Amniotic epithelial cell (primary cell): ENCODE measurements around the gene DGKQ.
A peak's percentile ranks its signal among the peaks of the same experiment; 100 is the strongest.
"Not testable (repeated sequence)": the region's sequence is repeated elsewhere in the genome, so short reads cannot be mapped to it uniquely, and the experiment has no call there.

Experiments
- DNase-seq: peaks from one replicate; pipeline ENCODE4 v3.0.0-alpha.2; 2010; ENCODE audit warnings: low read depth

Gene DGKQ

DNA sequence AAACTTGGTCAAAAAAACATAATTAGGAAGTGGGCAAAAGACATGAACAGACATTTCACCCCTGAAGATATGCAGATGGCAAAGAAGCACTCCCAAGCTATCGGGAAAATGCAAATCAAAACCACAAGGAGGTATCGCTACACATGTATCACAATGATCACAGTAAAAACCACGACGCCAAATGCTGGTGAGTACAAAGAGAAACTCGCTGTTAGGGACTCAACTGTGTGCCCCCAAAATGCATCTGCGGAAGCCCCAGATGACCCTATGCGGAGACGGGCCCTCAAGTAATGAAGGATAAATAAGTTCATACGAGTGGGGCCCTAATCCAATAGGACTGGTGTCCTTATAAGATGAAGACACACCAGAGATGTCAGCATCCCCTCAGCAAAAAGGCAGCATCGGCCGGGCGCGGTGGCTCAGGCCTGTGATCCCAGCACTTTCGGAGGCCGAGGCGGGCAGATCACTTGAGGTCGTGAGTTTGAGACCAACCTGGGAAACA, 51.5 kb downstream of the DGKQ start:
- no peak for DNase-seq

DNA sequence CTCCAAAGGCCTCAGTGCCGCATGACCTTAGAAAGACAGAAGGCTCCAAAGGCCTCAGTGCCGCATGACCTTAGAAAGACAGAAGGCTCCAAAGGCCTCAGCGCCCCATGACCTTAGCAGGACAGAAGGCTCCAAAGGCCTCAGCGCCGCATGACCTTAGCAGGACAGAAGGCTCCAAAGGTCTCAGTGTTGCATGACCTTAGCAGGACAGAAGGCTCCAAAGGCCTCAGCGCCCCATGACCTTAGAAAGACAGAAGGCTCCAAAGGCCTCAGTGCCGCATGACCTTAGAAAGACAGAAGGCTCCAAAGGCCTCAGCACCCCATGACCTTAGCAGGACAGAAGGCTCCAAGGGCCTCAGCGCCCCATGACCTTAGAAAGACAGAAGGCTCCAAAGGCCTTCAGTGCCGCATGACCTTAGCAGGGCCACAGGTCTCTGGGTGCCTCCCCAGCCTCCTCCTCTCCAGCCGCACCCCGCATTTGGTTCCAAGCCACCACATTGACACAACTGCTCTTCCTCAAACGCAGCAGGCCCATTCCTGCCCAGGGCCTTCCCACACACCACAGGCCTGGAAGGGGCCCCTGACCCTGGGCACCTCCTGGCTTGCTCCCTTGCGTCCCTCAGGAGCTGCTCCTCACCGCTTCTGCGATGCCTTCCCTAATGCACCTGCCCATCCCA, 54.2 kb downstream of the DGKQ start:
- DNase-seq, result not testable (repeated sequence)

DNA sequence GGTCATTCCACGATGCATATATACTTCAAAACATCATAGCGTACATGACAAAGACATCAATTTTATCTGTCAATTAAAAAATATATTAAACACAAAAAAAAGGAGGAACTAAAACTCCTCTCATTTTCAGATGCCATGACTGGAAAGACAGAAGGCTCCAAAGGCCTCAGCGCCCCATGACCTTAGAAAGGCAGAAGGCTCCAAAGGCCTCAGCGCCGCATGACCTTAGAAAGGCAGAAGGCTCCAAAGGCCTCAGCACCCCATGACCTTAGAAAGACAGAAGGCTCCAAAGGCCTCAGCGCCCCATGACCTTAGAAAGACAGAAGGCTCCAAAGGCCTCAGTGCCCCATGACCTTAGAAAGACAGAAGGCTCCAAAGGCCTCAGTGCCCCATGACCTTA, 54.8 kb downstream of the DGKQ start:
- DNase-seq, result not testable (repeated sequence)

DNA sequence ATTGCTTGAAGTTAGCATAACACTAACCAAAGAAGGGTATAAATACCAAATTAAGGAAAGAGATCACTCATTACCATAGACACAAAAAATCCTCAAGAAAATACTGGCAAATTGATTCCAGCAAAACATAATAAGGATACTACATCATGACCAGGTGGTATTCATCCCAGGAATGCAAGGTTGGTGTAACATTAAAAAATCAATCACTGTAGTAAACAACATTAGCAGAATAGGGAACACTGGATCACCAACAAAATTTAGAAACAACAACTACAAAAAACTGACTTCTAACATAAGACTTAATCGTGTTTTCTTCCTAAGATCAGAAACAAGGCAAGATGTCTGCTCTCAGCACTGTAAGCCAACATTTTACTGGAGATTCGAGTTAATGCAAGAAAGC, 55.4 kb downstream of the DGKQ start:
- no peak for DNase-seq

DNA sequence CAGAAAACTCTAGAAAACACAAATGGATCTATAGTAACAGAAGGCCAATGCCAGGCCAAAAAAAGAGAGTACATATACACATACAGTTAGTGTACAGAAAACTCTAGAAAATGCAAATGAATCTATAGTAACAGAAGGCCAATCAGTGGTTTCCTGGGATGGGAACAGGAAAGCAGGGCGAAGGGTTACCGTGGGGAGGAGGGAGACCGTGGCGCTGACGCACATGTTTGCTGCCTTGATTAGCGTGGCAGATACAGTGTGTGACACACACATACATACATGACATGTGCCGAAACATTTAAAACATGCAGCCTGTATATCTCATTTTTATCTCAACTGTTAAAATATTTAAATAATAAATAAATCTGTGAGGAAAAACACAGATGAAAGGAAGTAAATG, 55.9 kb downstream of the DGKQ start:
- DNase-seq, result no peak

DNA sequence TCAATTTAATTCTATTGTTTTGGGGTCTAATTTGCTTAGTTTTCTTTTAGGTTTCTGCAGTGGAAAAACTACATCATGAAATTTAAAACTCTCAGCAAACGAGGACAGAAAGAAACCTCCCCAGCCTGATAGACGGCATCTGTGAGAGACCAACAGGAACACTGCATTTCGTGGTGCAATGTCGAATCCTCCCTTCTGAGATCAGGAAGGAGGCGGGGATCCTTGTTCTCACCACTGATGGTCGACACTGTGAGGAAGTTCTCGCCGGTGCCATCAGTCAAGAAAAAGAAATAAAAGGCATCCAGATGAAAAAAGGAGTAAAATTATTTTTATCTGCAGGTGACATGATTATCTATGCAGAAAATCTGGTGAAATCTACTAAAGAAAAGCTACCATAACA, 57.8 kb downstream of the DGKQ start:
- peak; percentile 19 for DNase-seq

DNA sequence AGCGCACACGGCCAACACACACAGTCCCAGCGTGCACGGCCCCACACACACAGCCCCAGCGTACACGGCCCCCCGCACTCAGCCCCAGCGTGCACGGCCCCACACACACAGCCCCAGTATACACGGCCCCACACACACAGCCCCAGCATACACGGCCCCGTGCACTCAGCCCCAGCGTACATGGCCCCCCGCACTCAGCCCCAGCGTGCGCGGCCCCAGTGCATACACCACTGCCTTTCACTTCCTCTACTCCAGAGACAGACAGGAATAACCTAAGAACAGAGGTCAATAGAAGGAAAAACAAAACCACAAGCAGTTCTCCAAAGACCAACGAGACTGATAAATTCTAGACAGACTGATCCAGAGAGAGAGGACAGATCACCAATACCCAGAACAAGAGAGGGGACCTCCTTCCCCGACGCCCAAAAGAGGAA, 58.3 kb downstream of the DGKQ start:
- DNase-seq, result no peak

DNA sequence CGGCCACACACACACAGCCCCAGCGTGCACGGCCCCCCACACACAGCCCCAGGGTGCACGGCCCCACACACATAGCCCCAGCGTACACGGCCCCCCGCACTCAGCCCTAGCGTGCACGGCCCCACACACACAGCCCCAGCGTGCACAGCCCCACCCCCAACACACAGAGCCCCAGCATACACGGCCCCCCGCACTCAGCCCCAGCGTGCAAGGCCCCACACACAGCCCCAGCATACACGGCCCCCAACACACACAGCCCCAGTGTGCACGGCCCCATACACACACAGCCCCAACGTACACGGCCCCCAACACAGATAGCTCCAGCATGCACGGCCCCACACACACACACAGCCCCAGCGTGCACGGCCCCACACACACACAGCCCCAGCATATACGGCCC, 58.8 kb downstream of the DGKQ start:
- no peak for DNase-seq

DNA sequence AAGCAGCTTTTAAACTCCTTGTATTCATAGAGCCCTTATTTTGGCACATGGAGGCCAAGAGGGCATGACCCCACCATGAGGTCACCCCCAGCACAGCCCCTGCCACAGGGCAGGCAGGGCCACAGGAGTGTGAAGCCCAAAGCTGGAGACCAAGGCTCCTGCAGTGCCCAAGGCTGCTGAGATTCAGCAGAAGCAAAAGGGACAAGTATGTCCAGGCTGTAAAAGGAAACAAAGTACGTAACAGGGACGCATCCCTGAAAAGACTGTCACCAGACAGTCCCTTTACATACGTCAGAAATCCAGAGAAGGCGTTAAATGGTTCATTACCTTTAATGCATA, 60.1 kb downstream of the DGKQ start:
- DNase-seq, result no peak

DNA sequence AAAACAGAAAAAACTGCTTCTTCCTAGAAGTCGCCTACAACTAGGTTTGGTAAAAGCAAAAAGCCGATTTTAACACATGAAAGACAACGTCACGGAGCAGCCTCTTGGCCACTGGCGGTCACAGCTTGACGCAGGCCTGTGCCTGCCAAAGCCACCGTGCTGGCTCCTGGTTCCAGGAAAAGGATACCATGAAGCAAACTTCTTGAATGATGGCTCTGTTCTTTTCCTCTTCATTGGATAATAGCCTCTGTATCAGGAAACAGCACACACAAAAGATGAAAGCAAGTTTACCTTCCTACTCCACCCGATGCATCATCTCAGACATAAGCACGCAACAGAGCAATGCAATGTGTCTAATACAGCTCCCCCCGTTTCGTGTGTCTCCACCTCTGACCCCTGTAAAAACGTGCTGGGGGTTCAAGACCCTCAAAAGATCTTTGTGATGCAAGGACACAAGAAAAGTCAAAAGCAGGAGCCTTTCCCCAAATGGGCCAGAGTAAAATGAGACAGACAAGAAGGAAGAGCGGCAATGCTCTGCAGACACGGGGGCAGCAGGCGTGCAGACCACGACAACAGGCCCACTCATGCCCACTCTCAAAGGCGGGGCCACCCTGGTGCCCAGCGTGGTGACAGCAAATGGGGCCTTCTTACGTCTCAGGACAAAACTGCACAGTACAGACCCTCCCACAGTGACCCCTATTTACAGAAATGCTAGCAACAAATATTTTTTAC, 60.7 kb downstream of the DGKQ start:
- DNase-seq, result no peak

DNA sequence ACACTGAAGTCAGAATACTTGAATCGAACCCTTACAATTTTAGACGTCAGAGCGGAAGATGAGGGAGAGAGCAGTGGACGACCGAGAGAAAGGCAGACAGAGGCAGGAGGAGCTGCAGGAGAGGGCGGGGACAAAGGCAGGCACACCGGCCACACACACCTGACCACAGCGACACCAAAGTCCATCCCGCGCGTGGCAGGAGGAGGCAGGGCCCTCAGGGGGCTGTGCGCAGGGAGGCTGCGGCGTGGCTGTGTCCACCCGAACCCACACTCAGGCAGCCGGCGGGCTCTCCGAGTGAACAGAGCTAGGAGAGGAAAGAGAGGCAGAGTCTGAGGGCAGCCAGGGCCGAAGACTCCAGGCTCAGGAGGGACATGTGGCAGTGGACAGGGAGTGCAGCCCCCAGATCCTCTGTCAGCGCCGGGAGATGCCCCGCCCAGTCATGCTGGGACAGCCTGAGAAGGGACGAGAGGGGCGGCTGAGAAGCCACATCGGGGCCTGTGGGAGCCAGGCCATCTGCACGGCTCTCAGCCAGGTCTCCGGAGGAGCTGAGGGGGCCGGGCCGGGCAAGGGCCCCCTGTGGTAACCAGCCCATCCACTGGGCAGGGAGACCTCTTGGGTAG, 61.4 kb downstream of the DGKQ start:
- DNase-seq, result no peak

DNA sequence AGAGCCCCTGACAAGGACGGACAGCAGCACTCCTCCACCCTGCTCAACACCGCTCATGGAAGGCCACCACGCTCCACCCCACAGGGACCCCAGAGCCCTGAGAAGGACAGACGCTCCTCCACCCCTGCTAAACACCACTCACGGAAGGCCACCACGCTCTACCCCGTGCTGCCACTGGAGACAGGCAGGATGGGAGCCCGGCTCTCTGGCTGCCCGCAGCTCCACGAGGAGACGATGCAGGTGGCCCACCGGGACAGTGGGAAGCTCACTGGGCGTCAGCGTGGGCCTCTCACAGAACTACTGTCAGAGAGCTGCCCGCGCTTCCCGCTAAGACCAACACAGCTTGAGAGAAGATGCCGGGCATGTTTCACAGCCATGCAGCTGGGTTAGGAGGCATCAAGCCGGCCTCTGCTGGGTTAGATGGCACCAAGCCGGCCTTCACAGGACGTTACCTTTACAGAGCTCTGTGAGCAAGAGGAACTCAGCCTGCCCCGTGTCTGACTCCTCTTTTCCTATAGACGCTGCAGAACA, 62.1 kb downstream of the DGKQ start:
- DNase-seq, result no peak

DNA sequence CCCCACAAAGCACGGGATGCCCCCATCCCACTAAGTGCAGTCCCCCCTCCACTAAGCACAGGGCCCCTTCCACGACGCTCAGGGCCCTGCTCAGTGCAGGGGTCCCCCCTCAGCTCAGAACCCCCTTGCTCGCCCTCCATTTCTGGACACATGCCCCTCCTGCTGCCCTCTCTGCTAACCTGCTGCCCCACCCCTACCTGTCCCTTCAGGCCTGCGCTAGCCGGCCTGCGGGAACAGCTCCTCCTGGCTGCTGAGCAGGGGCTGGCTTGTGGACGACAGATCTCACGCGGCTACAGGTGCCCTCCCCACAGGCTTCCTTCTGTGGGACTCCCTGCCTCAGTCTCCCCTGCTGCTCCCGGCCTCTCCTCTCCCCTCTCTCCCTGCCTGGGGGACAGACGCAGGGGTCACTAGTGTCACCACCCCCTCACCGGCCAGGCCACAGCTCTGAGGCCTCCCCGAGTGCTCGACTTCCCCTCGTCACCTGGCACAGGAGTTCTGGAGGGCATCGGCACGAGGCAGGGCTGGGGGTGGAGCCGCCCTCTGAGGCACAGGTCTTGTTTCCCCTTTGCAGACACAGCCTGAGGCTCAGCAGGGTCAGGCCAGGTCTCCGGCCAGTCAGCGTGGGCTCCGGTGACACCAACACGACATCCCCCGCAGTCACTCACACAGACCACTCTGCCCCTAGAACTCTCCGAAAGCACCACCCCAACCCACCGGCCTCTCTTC, 62.8 kb downstream of the DGKQ start:
- no peak for DNase-seq

DNA sequence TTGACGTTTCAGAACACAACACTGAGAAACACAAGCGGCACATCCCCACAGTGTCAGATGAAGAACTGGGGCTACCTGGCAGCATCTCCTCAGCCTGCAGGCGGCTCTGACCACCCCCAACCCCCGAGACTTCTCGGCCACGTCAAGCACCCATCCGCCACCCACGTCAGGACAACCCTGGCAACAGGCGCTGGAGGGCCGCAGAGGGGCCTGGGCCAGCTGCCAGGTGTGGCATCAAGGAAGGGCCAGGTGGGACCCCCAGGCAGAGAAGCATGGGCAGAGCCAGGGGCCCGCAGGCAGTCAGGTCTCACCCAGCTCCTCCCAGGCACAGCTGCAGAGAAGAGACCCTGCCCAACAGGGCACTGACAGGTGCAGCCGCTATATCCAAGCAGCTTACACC, 63.5 kb downstream of the DGKQ start:
- no peak for DNase-seq

DNA sequence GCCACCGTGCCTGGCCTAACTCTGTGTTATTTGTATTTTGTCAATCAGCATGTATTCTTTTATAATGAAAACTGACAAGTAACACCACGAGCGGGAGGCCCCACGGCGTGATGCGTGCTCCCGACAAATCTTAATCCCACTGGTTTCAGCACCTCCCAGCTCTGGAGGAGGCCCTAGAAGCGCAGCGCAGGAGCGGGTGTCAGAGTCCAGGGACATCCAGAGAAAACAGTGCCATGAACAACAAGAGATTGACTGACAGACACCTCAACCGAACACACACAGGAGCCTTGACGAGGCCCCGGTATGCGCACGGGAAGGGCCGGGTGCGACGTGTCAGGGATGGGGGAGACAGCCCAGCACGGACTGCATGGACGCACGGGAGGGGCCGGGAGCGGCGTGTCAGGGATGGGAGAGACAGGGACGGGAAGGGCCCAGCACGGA, 64.2 kb downstream of the DGKQ start:
- DNase-seq, result no peak
